AG04450 (cell line): ENCODE data around the gene PALM3. TPM values are rescaled to one million over a fixed set of nuclear protein-coding genes. Genes with fewer than 3 reads are reported as not detected.

Experiments used
- CTCF ChIA-PET: fragments of 300-600, 350-600 bp; formaldehyde crosslinking; extraction: SDS; loops from one replicate; lab custom pipeline; 2022; ENCODE audit warnings: antibody characterized with exemption, inconsistent platforms; lab: Charles Lee
- POLR2A ChIA-PET: fragments of 350-600 bp; formaldehyde crosslinking; extraction: SDS; loops from one replicate; lab custom pipeline; 2021; ENCODE audit warnings: antibody characterized with exemption, inconsistent platforms; lab: Yijun Ruan, JAX
- DNase-seq: peaks from one replicate; pipeline ENCODE4 v3.0.0-alpha.2; 2011; ENCODE audit warnings: low read depth, low spot score
- H3K27ac ChIP-seq: one replicate; pipeline ENCODE4 v1.5.1; 2012; ENCODE audit warnings: low read depth, low read length, control low read depth
- H3K27me3 ChIP-seq: one replicate; pipeline ENCODE4 v1.6.0; 2012; ENCODE audit warnings: low read length; ENCODE audit not compliant: control insufficient read depth, insufficient read depth
- H3K4me3 ChIP-seq: 2 replicates; pipeline ENCODE4 v1.5.1; 2011; ENCODE audit warnings: mild to moderate bottlenecking, low read depth, low read length, control low read depth
- H3K9me3 ChIP-seq: 2 replicates; pipeline ENCODE4 v1.5.1; 2012; ENCODE audit warnings: low read length; ENCODE audit not compliant: control insufficient read depth, insufficient read depth
- CTCF ChIP-seq: IDR thresholded peaks from 2 replicates; pipeline ENCODE4 v1.5.1; 2011; ENCODE audit warnings: low read depth, low read length, control low read depth, inconsistent platforms
- polyA plus RNA-seq: library from polyadenylated mRNA; depleted of rRNA; stranded (reverse); fragments of >200 nt; gene quantifications from 2 replicates; pipeline ENCODE4 v1.2.3, GENCODE V29; 2011

Gene PALM3
- polyA plus RNA-seq, 1 experiment = 0.43 TPM

- Histone ChIP-seq H3K9me3 (peaks cover 12% of the 10 kb centered on the region; the same call in 1 of the 2 replicates), H3K27ac (no peak overlapping the region), H3K4me3 (peak overlapping the region; percentile 77), H3K27me3 (no peaks in the 10 kb centered on the region)
- POLR2A ChIA-PET = no interaction called here
- CTCF ChIA-PET = no interaction called here
- no peak for TF ChIP-seq CTCF
- no peak for DNase-seq
Measured at GRCh38 chr19:14089662-14090508, 28.0 kb upstream of the PALM3 start.

GRCh38 chr19:14089412-14089661, 27.5 kb upstream of the PALM3 start:
- H3K9me3 ChIP-seq = peaks cover 12% of the 10 kb centered on the region; the same call in 1 of the 2 replicates
- H3K4me3 ChIP-seq = peak overlapping the region; percentile 77
- ChIA-PET POLR2A (no interaction called here), CTCF (no interaction called here)
- H3K27me3 ChIP-seq = no peaks in the 10 kb centered on the region
- DNase-seq = no peak
- no peak overlapping the region for H3K27ac ChIP-seq
- peak; percentile 16; the same call in 1 of the 2 replicates for TF ChIP-seq CTCF

- no peak for TF ChIP-seq CTCF
- H3K9me3 ChIP-seq = peaks cover 8% of the 10 kb centered on the region; the same call in 1 of the 2 replicates
- H3K27me3 ChIP-seq = no peaks in the 10 kb centered on the region
- no peak for DNase-seq
- POLR2A ChIA-PET = no interaction called here
- CTCF ChIA-PET = no interaction called here
- no peak overlapping the region for H3K27ac ChIP-seq
- H3K4me3 ChIP-seq = peak overlapping the region; percentile 77
Measured at GRCh38 chr19:14088634-14089411, 26.9 kb upstream of the PALM3 start.

- POLR2A ChIA-PET = no interaction called here
- DNase-seq = no peak
- Histone ChIP-seq H3K27me3 (no peaks in the 10 kb centered on the region), H3K27ac (no peak overlapping the region), H3K4me3 (no peak overlapping the region), H3K9me3 (no peaks in the 10 kb centered on the region; the same call in 1 of the 2 replicates)
- TF ChIP-seq CTCF = no peak
- CTCF ChIA-PET = no interaction called here
Measured at GRCh38 chr19:14086098-14086497, 24.2 kb upstream of the PALM3 start.
